GM15510 (cell line): Measurements from ENCODE around the gene KCNV2.

Experiments used
- POLR2A ChIP-seq: IDR thresholded peaks from 3 replicates; pipeline ENCODE4 v1.6.1; 2011; ENCODE audit warnings: borderline replicate concordance; ENCODE audit not compliant: insufficient read length; ENCODE audit errors: extremely low read depth

Gene KCNV2

DNA sequence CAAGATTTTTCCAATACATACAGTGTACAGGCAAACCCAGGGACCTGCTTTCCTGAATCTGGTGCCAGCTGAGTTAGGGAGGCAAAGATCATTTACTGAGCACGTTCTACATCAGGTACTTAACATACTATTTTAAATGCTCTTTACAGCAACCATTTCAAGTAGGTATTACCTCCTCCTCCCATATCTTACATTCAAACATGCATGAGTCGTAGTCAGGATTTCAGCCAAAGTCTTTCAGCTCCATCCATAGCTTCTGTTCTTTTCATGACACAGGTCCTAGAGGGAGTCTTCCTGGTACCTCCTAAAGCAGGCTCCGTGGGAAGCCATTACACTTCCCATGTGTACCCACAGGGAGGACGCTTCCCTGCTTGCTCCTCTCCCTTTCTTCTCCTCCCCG, 11.7 kb downstream of the KCNV2 start:
- TF ChIP-seq POLR2A: no peak

GRCh38 chr9:2729721-2730120, 12.4 kb downstream of the KCNV2 start:
- no peak for TF ChIP-seq POLR2A

- no peak for TF ChIP-seq POLR2A
Observed at GRCh38 chr9:2730971-2731370, 13.7 kb downstream of the KCNV2 start.

DNA sequence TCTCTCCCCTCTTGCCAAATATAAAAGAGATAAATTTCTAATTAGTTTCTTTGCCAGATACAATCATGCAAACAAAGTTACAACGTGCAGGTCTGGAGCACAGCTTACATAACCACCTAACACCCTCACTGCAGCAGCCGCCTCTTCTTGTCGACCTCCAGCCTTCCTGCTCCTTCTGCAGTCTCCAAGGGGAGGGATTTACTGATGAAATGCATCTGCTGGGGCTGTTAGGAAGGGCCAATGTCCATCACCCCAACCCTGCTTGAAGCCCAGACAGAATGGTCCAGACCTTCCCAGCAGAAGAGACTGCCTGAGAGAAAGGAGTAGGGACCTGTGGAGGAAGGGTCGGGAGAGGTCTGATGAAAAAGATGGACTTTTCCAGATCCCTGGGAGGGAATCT, 15.2 kb downstream of the KCNV2 start:
- TF ChIP-seq POLR2A: no peak

- TF ChIP-seq POLR2A: no peak
Observed at GRCh38 chr9:2740616-2741015, 23.3 kb downstream of the KCNV2 start.

DNA sequence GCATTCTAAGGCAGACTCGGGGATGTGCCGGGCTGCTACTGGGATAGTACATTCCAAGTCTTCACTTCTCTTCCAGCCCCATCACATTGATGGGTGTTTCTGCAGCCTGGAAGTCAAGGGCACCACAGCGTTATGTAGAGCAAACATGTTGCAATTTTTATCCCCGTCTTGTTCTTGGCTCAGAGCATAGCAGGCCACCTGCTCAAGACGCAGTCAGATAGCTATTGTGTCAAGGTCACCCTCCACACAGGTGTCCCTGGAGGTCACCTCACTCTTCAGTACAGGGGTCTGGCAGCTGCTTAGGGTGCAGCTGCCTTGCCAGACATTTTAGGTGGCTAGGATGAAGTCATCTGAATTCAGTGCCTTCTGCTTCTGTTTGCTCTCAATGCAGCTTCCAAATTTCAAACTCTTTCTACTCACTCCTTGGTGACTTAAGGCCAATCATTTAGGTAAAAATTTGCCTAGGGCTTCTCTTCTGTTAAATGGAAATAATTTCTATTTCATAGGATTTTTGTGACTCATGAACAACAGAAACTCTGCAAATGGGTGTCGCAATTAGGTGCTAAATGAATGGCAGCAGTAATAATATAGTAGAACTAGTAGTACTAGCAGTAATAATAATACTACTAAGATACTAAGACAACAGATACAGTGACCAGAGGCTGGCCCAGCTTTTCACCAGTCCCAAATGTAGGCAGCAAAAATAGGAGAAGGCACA, 24.3 kb downstream of the KCNV2 start:
- TF ChIP-seq POLR2A: no peak

GRCh38 chr9:2742214-2742613, 24.9 kb downstream of the KCNV2 start:
- TF ChIP-seq POLR2A: no peak

GRCh38 chr9:2743937-2744529, 26.7 kb downstream of the KCNV2 start:
- TF ChIP-seq POLR2A: no peak

GRCh38 chr9:2745560-2746380, 28.5 kb downstream of the KCNV2 start:
- TF ChIP-seq POLR2A: no peak

GRCh38 chr9:2749485-2749884, 32.2 kb downstream of the KCNV2 start:
- TF ChIP-seq POLR2A: no peak

GRCh38 chr9:2755285-2755684, 38.0 kb downstream of the KCNV2 start:
- no peak for TF ChIP-seq POLR2A

GRCh38 chr9:2758162-2758897, 41.0 kb downstream of the KCNV2 start:
- TF ChIP-seq POLR2A: no peak

DNA sequence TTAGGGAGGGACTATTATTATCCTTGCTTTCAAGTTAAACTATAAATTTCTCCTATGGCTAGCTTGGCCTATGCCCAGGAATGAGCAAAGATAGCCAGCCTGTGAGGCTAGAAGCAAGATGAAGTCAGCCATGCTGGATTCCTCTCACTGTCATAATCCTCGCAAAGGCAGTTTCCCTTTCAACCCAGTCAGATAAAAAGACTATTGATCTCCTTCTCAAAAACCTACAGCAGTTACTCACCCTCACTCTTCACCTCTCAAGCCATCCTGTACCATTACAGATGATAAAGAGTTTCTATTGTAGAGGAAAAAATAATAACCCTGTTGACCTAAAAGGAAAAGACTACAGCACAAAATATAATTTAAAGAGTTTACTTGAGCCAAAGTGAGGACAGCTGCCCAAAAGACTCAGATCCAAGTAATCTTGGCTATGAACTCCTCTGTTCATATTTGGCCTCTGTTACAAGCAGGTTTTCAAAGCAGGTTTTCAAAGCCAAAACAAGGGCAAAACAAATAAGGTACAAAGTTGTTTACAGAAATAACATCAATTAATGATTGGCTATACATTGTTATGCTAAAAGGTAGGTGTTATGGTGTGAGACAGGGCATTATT, 41.7 kb downstream of the KCNV2 start:
- TF ChIP-seq POLR2A: no peak

DNA sequence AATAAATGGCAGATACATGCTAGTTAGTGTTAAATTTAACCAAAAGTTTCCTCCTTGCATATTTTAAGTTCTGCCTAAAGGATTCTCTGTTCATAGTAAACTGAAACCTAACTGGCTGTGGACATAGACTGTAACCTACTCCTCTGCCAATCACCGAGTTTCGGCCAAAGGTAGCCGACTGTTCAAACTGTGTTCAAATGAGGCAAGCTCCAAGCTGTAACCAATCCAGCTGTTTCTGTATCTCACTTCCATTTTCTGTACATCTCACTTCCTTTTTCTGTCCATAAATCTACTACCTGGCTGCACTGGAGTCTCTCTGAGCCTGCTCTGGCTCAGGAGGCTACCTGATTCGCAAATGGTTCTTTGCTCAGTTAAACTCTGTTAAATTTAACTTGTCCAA, 44.1 kb downstream of the KCNV2 start:
- no peak for TF ChIP-seq POLR2A
